ENCODE data around the gene SLC17A3.

Gene SLC17A3, protein sequence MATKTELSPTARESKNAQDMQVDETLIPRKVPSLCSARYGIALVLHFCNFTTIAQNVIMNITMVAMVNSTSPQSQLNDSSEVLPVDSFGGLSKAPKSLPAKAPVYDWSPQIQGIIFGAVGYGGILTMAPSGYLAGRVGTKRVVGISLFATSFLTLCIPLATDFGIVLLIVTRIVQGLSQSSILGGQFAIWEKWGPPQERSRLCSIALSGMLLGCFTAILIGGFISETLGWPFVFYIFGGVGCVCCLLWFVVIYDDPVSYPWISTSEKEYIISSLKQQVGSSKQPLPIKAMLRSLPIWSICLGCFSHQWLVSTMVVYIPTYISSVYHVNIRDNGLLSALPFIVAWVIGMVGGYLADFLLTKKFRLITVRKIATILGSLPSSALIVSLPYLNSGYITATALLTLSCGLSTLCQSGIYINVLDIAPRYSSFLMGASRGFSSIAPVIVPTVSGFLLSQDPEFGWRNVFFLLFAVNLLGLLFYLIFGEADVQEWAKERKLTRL

DNA sequence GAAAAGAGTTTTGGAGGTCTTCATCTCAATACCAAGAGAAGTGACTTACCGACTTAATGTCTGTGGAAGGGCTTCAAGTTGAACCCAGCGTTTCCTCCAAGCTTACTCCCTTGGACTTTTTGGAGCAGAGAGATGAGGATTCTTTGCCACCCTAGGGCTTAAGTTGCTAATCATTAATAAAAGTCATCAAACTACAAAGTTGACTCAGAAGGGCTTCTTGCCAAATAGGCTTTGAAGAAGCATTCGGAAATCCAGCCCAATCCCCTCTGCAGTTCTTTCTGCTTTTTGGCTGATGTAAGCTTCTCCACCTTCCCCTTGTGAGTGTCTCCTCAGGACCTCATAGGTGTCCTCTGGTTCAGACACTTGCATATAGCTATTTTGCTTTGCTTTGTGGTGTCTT is at the start of gene SLC17A3:
Gene SLC17A3, minus strand, starts transcription at position 126 of the 400 bp plus-strand sequence. CDS start 5,856 bp downstream, outside the sequence.
- no peak for DNase-seq (ENCODE audit: low spot score)

DNA sequence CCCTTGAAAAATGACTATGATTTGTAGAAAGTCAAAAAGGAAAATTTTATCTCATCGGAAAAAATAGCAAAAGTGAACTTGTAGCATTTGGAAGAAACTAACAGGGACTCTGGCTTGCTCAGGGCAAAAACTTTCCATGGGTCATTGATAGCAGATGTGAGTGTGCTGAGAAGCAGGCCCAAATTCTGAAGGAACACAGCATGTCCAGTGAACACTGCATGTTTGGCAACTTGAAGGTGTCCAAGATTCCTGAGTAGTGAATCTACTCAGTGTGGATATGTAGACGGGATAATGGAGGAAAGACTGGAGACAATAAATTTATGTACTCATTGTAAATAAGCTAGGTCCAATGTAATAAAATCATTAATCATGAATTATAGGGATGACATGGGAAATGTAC is 48.3 kb upstream of the SLC17A3 start:
- DNase-seq (ENCODE audit: low spot score), result no peak

DNA sequence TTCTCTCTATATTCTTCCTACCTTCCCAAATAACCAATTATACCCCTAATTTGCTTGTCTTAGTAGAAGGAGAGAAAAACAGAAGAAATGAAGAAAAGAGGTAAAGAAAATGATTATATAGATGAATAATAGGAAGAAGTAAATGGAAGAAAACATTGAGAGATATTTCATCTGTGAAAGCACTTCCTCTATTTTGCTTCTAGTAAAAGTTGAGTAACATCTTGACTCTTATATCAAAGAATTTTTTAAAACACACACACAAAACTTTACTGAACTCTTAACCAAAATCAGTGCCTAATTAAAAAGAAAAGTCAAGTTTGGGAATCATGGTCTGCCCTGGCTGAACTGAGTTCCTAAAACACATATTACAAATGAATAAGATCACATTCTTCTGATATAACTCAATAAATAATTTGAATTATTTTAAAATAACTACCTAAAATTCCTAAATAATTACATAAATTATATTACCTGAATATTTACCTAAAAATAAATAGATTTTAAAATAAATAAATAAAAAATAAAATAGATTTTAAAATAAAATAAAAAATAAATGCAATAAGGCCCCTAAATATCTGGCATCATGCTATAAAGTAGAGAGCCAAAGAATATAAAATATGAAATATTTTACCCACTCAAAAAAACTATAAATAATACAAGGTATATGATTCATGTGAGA is 47.6 kb upstream of the SLC17A3 start:
- DNase-seq (ENCODE audit: low spot score), result no peak

DNA sequence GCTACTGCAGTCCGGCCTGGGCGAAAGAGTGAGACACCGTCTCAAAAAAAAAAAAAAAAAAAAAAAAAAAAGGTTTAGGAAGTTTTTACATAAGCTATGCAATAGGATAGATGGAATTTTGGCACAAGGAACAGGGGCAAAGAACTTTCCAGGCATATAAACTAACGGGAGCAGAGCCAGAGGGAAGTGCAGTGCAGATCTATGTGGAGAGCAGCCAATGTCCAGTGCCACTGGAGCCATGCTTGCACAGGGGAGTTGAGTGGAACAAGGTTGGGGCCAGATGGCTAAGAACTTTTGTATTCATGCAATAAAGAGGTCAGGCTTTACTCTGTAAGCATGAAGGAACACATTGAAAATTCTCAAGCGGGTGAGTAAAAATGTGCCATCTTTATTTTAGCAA is 45.6 kb upstream of the SLC17A3 start:
- DNase-seq (ENCODE audit: low spot score), result no peak

DNA sequence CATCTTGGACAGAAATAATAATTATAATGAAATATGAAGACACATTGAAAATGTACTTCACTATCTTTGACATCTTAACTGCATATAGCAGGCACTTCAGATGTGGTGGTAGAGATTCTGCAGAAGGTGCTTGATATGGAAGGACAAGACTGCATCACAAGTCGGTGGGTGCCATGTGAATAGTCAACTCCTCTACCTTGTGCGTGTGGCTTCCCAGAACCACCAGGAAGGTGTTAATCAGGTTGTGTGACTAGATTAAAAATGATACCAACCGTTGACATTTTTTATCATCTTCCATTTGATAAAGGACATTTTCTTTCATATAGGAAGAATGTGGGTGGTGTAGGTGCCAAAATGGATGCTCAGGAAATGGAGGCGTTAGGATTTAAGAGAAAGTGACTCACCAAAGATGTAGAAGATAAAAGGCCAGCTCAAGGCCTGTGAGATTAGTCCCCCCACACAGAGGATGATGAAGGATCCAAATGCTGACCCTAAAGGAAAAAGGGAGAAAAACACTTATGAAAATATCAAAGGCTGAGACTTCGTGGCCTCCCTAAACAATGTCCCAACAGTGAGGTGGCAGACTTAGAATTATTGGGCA is 44.1 kb upstream of the SLC17A3 start:
- no peak for DNase-seq (ENCODE audit: low spot score)

- no peak for DNase-seq (ENCODE audit: low spot score)
Measured at GRCh38 chr6:25916789-25917490, 42.9 kb upstream of the SLC17A3 start.

DNA sequence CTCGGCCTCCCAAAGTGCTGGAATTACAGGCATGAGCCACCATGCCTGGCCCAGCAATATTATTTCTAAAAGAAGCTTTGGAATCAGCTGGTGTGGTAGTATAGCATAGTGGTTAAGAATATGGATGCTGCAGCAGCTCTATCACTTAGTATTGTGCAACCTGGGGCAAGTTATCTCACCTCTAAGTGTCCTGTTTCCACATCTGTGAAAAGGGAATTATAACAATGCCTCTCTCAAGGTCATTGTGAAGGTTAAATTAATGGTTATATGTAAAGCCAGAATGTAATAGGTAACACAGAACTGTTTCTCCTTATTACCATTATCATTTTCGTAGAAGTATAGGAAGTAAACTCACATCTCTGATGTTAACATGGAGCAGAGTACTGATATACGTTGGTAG is 42.3 kb upstream of the SLC17A3 start:
- DNase-seq (ENCODE audit: low spot score), result no peak

DNA sequence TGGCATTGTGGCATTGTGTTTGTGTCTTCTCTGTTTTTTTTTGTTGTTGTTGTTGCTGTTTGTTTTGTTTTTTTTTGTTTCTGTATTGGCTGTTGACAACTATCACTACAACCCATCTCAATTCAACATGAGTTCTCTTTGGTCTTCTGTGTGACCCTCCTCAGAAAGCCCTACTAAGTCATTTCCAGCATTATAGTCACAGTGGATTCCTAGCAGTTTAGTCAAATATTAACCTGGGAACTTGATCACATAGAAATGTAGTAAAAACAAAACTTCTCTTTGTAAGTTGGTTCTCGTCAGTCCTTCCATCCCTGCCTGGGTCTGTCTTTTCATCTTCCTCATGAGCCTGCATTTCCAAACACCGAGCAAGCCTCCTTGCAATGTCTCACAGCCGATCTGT is 39.7 kb upstream of the SLC17A3 start:
- no peak for DNase-seq (ENCODE audit: low spot score)

DNA sequence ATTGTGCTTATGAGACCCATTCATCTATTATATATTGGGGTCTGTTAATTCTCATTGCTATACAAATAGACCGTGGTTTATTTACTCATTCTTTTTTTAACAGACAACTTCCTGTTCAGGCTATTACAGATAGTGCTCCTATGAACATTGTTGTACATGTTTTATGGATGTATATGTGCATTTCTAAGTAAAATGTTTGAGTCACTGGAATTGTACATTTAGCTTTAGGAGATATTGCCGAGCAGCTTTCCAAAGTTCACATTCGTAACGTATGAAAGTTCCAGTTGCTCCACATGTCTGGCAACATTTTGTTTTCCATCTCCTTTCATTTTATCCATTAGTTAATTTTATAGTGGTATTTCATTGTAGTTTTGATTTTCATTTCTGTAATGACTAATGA is 37.3 kb upstream of the SLC17A3 start:
- DNase-seq (ENCODE audit: low spot score), result no peak

DNA sequence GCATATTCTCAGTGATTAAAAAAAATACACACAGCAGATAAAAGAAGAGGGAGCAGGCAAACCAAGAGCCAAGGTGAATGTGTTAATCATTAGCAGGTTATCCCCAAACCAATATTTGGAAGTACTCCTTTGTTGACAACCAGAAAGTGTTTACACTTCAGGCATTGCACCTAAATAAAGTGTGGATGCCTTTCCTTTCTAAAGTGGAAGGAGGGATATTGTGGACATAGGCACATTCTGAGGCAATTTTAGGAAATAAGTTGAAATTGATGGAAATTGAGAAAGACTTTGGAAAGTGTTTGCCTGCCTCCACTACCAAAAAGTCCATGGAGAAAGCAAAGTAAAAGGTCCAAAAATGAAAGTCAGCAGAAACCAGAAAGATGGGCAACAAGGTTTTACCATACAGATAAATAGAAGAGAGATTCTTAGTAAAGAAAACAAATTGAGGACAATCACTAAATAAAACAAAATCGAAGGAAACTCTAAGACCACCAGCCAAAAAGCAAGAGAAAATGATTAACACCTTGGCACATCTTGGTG is 33.5 kb upstream of the SLC17A3 start:
- no peak for DNase-seq (ENCODE audit: low spot score)

DNA sequence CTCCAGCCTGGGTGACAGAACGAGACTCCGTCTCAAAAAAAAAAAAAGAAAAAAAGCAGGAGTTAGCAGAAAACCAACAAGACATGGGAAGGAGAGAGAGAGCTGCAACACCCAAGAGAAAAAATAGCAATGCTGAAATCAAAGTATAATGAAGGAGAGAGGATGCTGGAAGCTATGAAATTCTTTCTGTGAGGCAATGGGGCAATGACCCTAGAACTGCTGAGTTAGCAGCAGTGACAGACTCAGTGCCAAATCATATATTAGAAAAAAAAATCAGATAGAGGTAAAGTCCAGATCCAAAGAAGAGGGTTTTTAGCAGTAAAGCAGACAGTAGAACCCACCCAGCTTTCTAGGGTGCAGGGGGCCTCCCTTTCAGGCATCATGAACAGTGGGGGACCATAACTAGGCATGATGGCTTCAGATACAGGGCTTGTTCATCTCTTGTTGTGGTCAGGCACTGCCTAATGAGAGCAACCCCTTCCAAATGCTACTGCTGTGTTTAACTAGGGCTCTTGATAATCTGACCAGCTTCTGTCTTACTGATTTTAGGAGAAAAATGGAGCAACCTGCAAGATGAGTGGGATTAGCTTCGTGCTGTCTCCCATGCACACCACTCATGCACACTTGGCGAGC is 29.5 kb upstream of the SLC17A3 start:
- no peak for DNase-seq (ENCODE audit: low spot score)

DNA sequence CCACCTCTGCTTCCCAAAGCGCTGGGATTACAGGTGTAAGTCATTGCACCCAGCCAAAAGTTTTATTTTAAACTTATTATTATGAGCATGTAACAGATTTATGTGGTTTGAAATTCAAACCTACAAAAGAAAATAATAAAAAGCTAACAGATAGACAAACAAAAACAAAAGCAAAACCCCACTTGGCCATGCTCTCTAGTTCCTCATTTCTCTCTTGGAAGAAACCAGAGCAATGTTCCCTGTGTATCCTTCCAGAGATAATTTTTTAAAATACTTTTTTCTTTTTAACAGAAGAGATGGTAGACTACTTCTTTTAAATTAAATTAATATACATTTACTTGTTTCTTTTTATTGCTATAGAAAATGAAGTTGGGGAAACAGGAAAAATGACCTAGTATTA is 28.0 kb upstream of the SLC17A3 start:
- no peak for DNase-seq (ENCODE audit: low spot score)

DNA sequence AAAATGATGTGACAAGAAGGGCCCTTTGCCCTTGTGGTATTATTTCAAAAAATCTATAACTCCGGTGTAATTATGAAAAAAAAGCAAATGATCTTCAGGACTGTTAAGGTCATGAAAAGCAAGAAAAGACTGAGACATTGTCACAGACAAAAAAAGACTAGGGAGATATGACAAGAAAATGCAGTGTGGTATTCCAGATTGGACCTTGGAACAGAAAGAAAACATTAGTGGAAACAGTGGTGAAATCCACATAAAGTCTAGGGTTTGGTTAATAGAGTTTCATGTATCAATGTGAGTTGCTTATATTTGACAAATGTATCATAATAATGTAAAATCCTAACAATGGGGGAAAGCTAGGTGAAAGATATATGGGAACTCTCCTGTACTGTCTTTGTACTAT is 26.8 kb upstream of the SLC17A3 start:
- DNase-seq (ENCODE audit: low spot score), result no peak

DNA sequence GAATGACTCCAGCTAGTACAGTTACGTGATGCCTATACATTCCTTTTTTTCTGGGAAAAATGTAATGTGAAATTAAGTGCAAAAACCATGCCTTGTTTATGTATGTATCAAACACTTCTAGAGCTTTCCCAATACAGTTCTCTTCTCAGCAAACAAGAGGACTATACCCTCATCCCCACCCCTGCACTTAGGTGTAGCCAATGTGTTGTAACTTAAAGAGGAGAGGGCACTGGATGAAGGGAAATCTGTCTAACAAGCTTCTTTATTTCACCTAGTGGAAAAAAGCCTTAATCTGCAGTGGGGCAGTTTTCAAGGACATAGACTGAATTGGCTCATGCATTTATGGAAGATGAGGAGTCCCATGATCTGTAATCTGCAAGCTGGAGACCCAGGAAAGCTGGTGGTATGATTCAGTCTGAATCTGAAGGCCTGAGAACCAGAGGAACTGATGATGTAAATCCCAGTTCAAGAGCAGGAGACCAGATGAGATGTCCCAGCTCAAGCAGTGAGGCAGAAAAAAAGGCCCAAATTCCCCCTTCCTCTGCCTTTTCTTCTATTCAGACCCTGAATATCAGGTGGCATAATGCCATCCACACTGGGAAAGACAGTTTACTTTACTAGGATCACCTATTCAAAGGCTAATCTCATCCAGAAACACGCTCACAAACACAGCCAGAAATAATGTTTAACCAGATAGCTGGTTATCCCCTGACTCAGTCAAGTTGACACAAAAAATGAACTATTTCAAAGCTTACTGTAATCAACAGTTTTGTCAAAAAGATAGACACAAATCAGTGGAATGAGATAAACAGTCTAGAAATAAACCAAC is 25.8 kb upstream of the SLC17A3 start:
- DNase-seq (ENCODE audit: low spot score), result no peak

DNA sequence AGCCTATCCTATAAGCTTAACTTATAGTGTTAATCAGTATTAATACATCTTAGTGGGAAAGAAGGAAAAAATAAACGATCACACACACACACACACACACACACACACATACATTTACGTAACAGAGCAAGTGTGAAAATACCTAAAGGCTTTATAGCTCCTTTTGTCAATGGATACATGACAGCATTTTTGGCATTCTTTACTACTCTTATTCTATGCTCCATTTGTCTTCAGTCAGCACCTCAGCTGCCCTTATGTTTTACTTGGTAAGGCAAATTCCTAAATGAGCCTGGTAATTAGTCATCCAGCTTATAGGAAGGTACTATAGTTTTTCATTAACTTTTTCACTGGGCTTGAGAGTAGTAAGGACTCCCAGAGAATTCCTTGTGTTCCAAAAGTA is 25.1 kb upstream of the SLC17A3 start:
- DNase-seq (ENCODE audit: low spot score), result no peak

- no peak for DNase-seq (ENCODE audit: low spot score)
Measured at GRCh38 chr6:25898289-25898977, 24.4 kb upstream of the SLC17A3 start.

- no peak for DNase-seq (ENCODE audit: low spot score)
Measured at GRCh38 chr6:25896252-25896651, 22.2 kb upstream of the SLC17A3 start.

DNA sequence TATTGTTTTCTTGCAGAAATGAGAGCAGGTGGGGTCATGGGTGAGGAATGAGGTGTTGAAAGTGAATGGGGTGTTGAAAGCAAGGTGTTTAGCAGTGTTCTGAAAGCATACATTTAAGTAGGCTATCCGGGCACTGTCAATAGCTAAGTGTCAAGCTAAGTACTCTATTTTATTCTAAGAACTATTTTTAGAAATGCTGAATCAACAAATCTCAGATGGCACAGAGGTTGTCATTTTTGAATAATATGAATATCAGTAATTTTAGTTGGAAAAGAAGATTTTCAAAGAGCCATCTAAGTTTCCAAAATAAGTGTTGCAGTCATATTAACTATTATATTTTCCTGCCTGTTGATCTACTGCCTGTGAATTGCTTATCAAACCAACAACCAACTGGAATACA is 21.7 kb upstream of the SLC17A3 start:
- DNase-seq (ENCODE audit: low spot score), result no peak

- DNase-seq (ENCODE audit: low spot score), result no peak
Measured at GRCh38 chr6:25893778-25894177, 19.7 kb upstream of the SLC17A3 start.

GRCh38 chr6:25892877-25893276 is 18.8 kb upstream of the SLC17A3 start:
- no peak for DNase-seq (ENCODE audit: low spot score)

Data from HuH-7.5 (cell line).